Activated T-cell treated with anti-CD3 and anti-CD28 coated beads, Interleukin-2, amount 50 U/mL, for 24 hours (primary cell): ENCODE results near the gene ESAM.
A peak's percentile ranks its signal among the peaks of the same experiment; 100 is the strongest.

Experiments
- DNase-seq: peaks from one replicate; pipeline ENCODE4 v3.0.0-alpha.2; 2020
- H3K27ac Mint-ChIP-seq: 2 replicates; pipeline ENCODE4 v1.8.0; 2020; ENCODE audit warnings: mild to moderate bottlenecking, mixed read lengths
- H3K27me3 Mint-ChIP-seq: 2 replicates; pipeline ENCODE4 v1.8.0; 2020; ENCODE audit warnings: mixed read lengths
- H3K36me3 Mint-ChIP-seq: 2 replicates; pipeline ENCODE4 v1.8.0; 2020; ENCODE audit warnings: low read depth, mixed read lengths
- H3K4me1 Mint-ChIP-seq: 2 replicates; pipeline ENCODE4 v1.8.0; 2020; ENCODE audit warnings: low read depth, mixed read lengths
- H3K4me3 Mint-ChIP-seq: 2 replicates; pipeline ENCODE4 v1.8.0; 2020; ENCODE audit warnings: mild to moderate bottlenecking, moderate library complexity, mixed read lengths
- H3K9me3 Mint-ChIP-seq: 2 replicates; pipeline ENCODE4 v1.8.0; 2020; ENCODE audit warnings: mixed read lengths

Gene ESAM

GRCh38 chr11:124761301-124762104, 587 bp downstream of the ESAM start:
- no peak for DNase-seq
- Mint-ChIP-seq H3K4me1 (peaks cover 33% of the 10 kb centered on the region), H3K27me3 (peaks cover 55% of the 10 kb centered on the region), H3K9me3 (no peaks in the 10 kb centered on the region), H3K4me3 (peak overlapping the region; percentile 64), H3K27ac (no peak overlapping the region), H3K36me3 (peaks cover 16% of the 10 kb centered on the region)

- Mint-ChIP-seq H3K4me1 (peaks cover 33% of the 10 kb centered on the region), H3K4me3 (no peak overlapping the region), H3K9me3 (no peaks in the 10 kb centered on the region), H3K27me3 (peaks cover 62% of the 10 kb centered on the region), H3K36me3 (peaks cover 13% of the 10 kb centered on the region), H3K27ac (no peak overlapping the region)
- no peak for DNase-seq
Observed at GRCh38 chr11:124760806-124761205, 1.3 kb downstream of the ESAM start.

- H3K4me1 Mint-ChIP-seq: peaks cover 33% of the 10 kb centered on the region
- peaks cover 63% of the 10 kb centered on the region for H3K27me3 Mint-ChIP-seq
- H3K4me3 Mint-ChIP-seq: peak overlapping the region; percentile 15
- DNase-seq: no peak
- H3K27ac Mint-ChIP-seq: no peak overlapping the region
- H3K9me3 Mint-ChIP-seq: no peaks in the 10 kb centered on the region
- peaks cover 7% of the 10 kb centered on the region for H3K36me3 Mint-ChIP-seq
Observed at GRCh38 chr11:124760205-124760652, 1.9 kb downstream of the ESAM start.

GRCh38 chr11:124759266-124760204, 2.6 kb downstream of the ESAM start:
- H3K4me3 Mint-ChIP-seq: peak overlapping the region; percentile 15
- DNase-seq: no peak
- H3K36me3 Mint-ChIP-seq: peaks cover 2% of the 10 kb centered on the region
- peaks cover 63% of the 10 kb centered on the region for H3K27me3 Mint-ChIP-seq
- no peak overlapping the region for H3K27ac Mint-ChIP-seq
- H3K9me3 Mint-ChIP-seq: no peaks in the 10 kb centered on the region
- peaks cover 33% of the 10 kb centered on the region for H3K4me1 Mint-ChIP-seq

GRCh38 chr11:124758355-124759265, 3.5 kb downstream of the ESAM start:
- Mint-ChIP-seq H3K27ac (no peak overlapping the region), H3K4me1 (peaks cover 33% of the 10 kb centered on the region), H3K36me3 (no peaks in the 10 kb centered on the region), H3K9me3 (no peaks in the 10 kb centered on the region), H3K4me3 (peak overlapping the region; percentile 67), H3K27me3 (peaks cover 63% of the 10 kb centered on the region)
- peak; percentile 76 for DNase-seq

- Mint-ChIP-seq H3K27me3 (peaks cover 61% of the 10 kb centered on the region), H3K9me3 (no peaks in the 10 kb centered on the region), H3K36me3 (no peaks in the 10 kb centered on the region), H3K4me1 (peaks cover 30% of the 10 kb centered on the region), H3K27ac (no peak overlapping the region), H3K4me3 (no peak overlapping the region)
- no peak for DNase-seq
Observed at GRCh38 chr11:124757320-124757719, 4.8 kb downstream of the ESAM start.

- DNase-seq: no peak
- Mint-ChIP-seq H3K27ac (no peak overlapping the region), H3K4me1 (peaks cover 29% of the 10 kb centered on the region), H3K9me3 (no peaks in the 10 kb centered on the region), H3K4me3 (no peak overlapping the region), H3K27me3 (peaks cover 60% of the 10 kb centered on the region), H3K36me3 (no peaks in the 10 kb centered on the region)
Observed at GRCh38 chr11:124756753-124757227, 5.3 kb downstream of the ESAM start.

- DNase-seq: no peak
- no peaks in the 10 kb centered on the region for H3K36me3 Mint-ChIP-seq
- H3K9me3 Mint-ChIP-seq: no peaks in the 10 kb centered on the region
- H3K4me1 Mint-ChIP-seq: peaks cover 24% of the 10 kb centered on the region
- no peak overlapping the region for H3K4me3 Mint-ChIP-seq
- peaks cover 54% of the 10 kb centered on the region for H3K27me3 Mint-ChIP-seq
- H3K27ac Mint-ChIP-seq: no peak overlapping the region
Observed at GRCh38 chr11:124756033-124756752, 5.9 kb downstream of the ESAM start.

- Mint-ChIP-seq H3K27me3 (peaks cover 42% of the 10 kb centered on the region), H3K27ac (no peak overlapping the region), H3K4me3 (no peak overlapping the region), H3K9me3 (no peaks in the 10 kb centered on the region), H3K36me3 (no peaks in the 10 kb centered on the region), H3K4me1 (peaks cover 16% of the 10 kb centered on the region)
- no peak for DNase-seq
Observed at GRCh38 chr11:124754710-124755109, 7.4 kb downstream of the ESAM start.

- Mint-ChIP-seq H3K9me3 (no peaks in the 10 kb centered on the region), H3K4me1 (peaks cover 13% of the 10 kb centered on the region), H3K27ac (no peak overlapping the region), H3K36me3 (no peaks in the 10 kb centered on the region), H3K4me3 (no peak overlapping the region), H3K27me3 (peaks cover 39% of the 10 kb centered on the region)
- no peak for DNase-seq
Observed at GRCh38 chr11:124754309-124754708, 7.8 kb downstream of the ESAM start.

- no peak overlapping the region for H3K27ac Mint-ChIP-seq
- H3K9me3 Mint-ChIP-seq: no peaks in the 10 kb centered on the region
- H3K4me1 Mint-ChIP-seq: peaks cover 10% of the 10 kb centered on the region
- DNase-seq: no peak
- no peak overlapping the region for H3K4me3 Mint-ChIP-seq
- H3K27me3 Mint-ChIP-seq: peaks cover 32% of the 10 kb centered on the region
- no peaks in the 10 kb centered on the region for H3K36me3 Mint-ChIP-seq
Observed at GRCh38 chr11:124753624-124754023, 8.5 kb downstream of the ESAM start.

GRCh38 chr11:124753205-124753604, 8.9 kb downstream of the ESAM start:
- Mint-ChIP-seq H3K36me3 (no peaks in the 10 kb centered on the region), H3K27ac (no peak overlapping the region), H3K4me1 (peaks cover 6% of the 10 kb centered on the region), H3K9me3 (no peaks in the 10 kb centered on the region), H3K4me3 (no peak overlapping the region), H3K27me3 (peaks cover 28% of the 10 kb centered on the region)
- no peak for DNase-seq

GRCh38 chr11:124752471-124753102, 9.5 kb downstream of the ESAM start:
- H3K27me3 Mint-ChIP-seq: peaks cover 22% of the 10 kb centered on the region
- no peak overlapping the region for H3K27ac Mint-ChIP-seq
- no peak for DNase-seq
- no peaks in the 10 kb centered on the region for H3K9me3 Mint-ChIP-seq
- H3K4me3 Mint-ChIP-seq: no peak overlapping the region
- H3K4me1 Mint-ChIP-seq: peaks cover 1% of the 10 kb centered on the region
- H3K36me3 Mint-ChIP-seq: no peaks in the 10 kb centered on the region
